IPS DF 4.7 (cell line): ENCODE measurements around the gene LMLN.
"Not testable (repeated sequence)": the region's sequence is repeated elsewhere in the genome, so short reads cannot be mapped to it uniquely, and the experiment has no call there.

Source experiments
- DNase-seq: peaks from one replicate; pipeline ENCODE4 v3.0.0-alpha.2; 2013; ENCODE audit warnings: low spot score; ENCODE audit errors: extremely low read depth

Gene LMLN

GRCh38 chr3:197959891-197960693 is at the start of gene LMLN:
Gene LMLN (plus strand): TSS chr3:197960217. CDS start chr3:197960246, 29 bp downstream.
- no peak for DNase-seq

- no peak for DNase-seq
These were observed 47.1 kb upstream of the LMLN start for GRCh38 chr3:197912741-197913476.

GRCh38 chr3:197913641-197914380 is 46.2 kb upstream of the LMLN start:
- DNase-seq: no peak

GRCh38 chr3:197921429-197922275 is 38.4 kb upstream of the LMLN start:
- DNase-seq: not testable (repeated sequence)

- peak; percentile 46 for DNase-seq
These were observed 33.6 kb upstream of the LMLN start for GRCh38 chr3:197926418-197926817.

- DNase-seq: not testable (repeated sequence)
These were observed 32.4 kb upstream of the LMLN start for GRCh38 chr3:197927578-197927977.

- DNase-seq: no peak
These were observed 23.1 kb upstream of the LMLN start for GRCh38 chr3:197936819-197937384.

GRCh38 chr3:197940745-197941384 is 19.2 kb upstream of the LMLN start:
- DNase-seq: no peak

GRCh38 chr3:197942956-197943556 is 17.0 kb upstream of the LMLN start:
- DNase-seq: no peak

- DNase-seq: no peak
These were observed 10.7 kb upstream of the LMLN start for GRCh38 chr3:197949191-197949777.

GRCh38 chr3:197949778-197950676 is 10.0 kb upstream of the LMLN start, which contains the start of gene RPL35A:
Gene RPL35A (plus strand): TSS chr3:197950190. CDS start chr3:197950968, 778 bp downstream.
- peak; percentile 72 for DNase-seq

GRCh38 chr3:197950677-197951061 is 9.3 kb upstream of the LMLN start:
- no peak for DNase-seq

GRCh38 chr3:197951392-197951990 is 8.5 kb upstream of the LMLN start:
- DNase-seq: no peak

- DNase-seq: no peak
These were observed 7.6 kb upstream of the LMLN start for GRCh38 chr3:197952440-197952839.

- no peak for DNase-seq
These were observed 6.7 kb upstream of the LMLN start for GRCh38 chr3:197953325-197953724.

- no peak for DNase-seq
These were observed 6.1 kb upstream of the LMLN start for GRCh38 chr3:197953881-197954280.

- no peak for DNase-seq
These were observed 4.0 kb upstream of the LMLN start for GRCh38 chr3:197955892-197956477.

- no peak for DNase-seq
These were observed 3.4 kb upstream of the LMLN start for GRCh38 chr3:197956626-197956988.
